HG03460 (cell line): ENCODE data around the gene CRP.
"Not testable (repeated sequence)": the region's sequence is repeated elsewhere in the genome, so short reads cannot be mapped to it uniquely, and the experiment has no call there.

Experiments used
- ATAC-seq: cut with Tn5 transposase; IDR thresholded peaks from one replicate; pipeline ENCODE4 v1.9.1; 2021; ENCODE audit not compliant: unreplicated experiment

CRP gene

DNA sequence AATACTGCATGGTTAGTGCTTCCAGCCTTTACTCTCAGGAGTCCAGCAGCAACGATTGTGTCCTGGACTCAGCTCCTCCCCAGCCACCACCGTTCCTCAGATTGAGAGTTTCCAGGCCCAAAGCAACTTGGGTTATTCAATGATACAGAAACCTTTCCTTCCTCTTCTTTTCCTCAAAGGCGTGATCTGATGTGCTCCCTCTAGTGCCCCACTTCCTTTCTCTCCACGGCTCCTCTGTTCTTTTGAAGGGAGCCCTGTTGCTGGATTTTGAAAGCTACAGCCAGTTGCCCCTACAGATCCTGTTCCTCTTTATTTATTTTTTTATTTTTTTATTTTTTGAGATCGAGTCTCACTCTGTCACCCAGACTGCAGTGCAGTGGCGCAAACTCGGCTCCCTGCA lies 14.1 kb downstream of the CRP start:
- no peak for ATAC-seq

GRCh38 chr1:159699653-159700052 lies 14.7 kb downstream of the CRP start:
- ATAC-seq = no peak

DNA sequence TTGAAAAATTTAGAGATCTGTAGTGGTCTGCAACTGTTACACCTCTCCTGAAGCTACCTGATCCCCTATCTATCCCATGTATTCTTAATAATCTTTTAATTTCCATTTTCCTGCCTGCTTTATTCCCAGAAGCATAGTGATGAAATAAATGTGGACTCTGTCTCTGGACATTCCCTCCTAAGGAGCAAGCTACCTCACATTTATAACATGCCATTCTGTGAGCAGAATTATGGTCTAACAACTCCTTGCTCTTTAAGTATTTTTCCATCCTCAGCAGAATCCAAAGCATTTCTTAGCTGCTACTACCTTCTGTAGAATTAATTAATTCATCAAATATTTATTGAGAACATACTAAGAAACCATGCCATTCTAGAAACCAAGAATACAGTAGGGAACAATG lies 15.1 kb downstream of the CRP start:
- no peak for ATAC-seq

DNA sequence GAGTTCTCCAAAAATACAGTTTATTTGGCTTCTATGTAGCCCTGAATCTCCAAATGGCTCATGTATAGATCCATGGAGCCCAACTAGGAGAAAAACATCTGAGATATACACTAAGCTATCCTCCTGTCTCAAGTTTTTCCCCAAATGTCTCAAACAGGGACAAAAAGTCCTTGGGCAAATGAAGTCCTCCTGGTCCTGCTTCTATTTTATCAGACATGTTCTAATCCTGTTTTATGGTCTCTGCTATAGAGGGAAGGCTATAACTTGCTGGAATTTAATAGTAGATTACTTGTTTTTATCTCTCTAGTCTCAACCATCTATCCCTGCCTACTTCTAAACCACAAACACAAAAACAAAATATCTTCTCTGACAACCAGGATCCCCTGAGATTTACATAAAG lies 26.9 kb downstream of the CRP start:
- no peak for ATAC-seq

DNA sequence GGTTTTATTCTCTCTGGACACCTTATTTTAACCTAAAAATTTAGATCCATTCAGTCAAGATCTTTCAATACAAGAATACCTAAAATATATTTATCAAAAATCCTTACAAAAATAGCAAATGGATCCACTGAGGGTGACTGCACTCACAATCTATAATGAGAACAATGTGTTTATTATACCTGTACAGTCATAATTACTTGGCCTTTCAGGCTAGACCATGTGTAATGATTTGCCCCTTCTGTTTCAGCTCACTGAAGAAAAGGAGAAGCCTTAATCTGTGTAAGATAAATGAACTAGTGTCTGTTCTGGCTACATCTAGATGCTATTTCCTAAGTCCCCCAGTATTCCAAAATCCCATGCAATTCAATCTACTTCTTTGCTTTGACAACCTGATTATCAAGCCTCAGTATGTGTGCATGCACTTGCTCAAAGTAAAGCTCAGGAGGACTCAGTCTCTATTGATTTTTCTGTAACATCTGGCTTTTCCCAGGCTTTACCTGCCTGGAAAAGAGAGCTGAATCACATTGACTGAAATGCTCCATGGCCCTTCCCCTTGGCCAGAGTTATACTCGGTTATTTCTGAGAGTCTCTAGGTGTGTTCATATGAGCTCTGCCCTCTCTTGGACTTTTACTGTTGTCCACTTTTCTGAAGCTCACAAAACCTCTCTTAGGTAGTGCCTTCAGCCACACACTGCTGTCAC lies 27.6 kb downstream of the CRP start:
- ATAC-seq = no peak

DNA sequence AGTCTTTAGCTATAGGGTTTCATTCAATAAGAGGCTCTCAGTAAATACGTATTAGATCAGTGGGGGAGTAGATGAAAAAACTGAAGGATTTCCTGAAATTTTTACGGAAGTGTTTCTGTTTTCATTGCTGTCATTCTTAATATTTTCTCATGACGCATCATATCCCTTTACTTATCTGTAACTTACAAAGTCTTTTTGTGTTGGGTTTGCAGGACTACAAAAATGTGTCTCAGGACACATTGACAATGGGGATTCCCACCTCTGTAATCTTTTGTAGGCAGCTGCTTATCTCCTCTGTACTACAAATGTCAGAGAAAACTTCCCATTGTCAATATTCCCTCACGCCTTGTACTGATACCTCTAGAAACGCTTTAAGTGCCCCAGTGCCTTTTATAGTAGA lies 35.5 kb downstream of the CRP start:
- ATAC-seq = no peak

DNA sequence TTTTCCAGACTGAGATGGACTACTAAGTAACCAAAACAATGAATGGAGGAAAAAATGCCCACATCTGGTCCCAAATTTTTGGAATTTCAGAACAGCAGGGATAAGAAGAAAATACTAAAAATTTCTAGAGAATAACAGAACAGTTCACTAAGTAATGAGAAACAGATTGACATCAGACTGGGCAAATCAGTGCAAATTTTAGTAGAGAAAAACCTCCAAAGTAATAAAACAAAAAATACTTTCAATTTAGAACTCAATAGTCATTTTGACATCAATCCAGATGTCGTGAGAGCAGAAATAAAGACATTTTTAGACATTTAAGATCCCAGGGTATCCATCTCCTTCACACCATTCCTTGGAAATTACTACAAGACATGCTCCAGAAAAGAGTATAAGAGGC lies 39.3 kb downstream of the CRP start:
- no peak for ATAC-seq

GRCh38 chr1:159672390-159672789 lies 42.0 kb downstream of the CRP start:
- not testable (repeated sequence) for ATAC-seq

DNA sequence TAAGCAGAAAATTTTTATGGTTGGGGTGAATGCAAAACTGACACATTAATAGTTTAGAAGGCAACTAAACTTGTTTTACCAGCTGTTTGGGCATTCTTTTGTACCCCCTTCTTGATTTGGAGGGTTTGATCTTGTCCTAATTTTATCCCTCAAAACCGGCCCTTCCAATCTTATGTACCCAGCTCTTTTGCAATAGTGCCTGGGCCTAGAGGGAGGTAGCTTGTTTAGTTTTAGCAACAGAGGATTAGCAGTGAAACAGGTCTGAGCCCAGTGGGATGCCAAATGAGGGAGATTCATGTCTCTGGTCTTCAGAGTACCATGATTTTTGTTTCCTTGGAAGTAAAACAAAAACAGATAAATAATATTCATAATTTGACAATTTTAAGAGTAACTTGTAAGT lies 45.1 kb downstream of the CRP start:
- no peak for ATAC-seq

- ATAC-seq = no peak
These were observed 45.6 kb downstream of the CRP start for GRCh38 chr1:159668739-159669138.

GRCh38 chr1:159664247-159664646 lies 50.1 kb downstream of the CRP start:
- ATAC-seq = no peak

GRCh38 chr1:159663552-159663951 lies 50.8 kb downstream of the CRP start:
- no peak for ATAC-seq
